NCI-H1930 (cell line): Measurements from ENCODE around the gene MYO19.
"Not testable (repeated sequence)": the region's sequence is repeated elsewhere in the genome, so short reads cannot be mapped to it uniquely, and the experiment has no call there.

Source experiments
- DNase-seq, 2 experiments: peaks; one replicate each; lab custom pipeline; 2025; lab: John Stamatoyannopoulos, UW

MYO19 gene

DNA sequence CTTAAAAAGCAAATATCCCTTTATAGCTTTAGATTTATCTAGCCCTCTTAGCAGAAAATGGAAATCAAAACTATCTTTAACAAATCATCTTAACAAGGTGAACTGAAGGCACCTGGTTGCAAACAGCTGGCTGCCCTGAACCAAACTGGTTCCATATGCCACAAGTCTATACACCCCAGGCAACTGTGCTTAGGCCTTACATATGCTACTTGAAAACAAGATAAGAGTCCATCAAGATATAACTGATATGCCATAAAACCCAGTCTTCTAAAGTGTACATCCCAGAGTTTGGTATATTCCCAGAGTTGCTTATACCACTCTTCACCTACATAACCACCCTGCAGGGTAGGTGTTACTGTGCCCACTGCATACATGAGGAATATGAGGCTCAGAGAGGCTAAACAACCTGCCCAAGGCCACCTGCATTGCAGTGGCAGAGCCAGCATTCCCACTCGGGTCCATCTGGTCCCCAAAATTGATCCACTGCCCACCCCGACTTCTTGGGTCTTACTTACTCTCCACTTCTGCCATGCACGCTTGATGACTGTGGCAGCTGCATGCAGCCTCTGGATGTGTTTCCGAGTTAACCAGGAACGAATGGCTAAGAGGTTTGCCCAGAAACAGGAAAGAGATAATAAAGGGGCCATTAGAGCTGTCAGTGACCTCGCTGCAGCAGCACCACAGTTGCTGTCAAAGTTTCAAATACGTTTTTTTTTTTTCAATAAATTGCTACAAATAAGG, 35.9 kb downstream of the MYO19 start:
- no peak for DNase-seq

DNA sequence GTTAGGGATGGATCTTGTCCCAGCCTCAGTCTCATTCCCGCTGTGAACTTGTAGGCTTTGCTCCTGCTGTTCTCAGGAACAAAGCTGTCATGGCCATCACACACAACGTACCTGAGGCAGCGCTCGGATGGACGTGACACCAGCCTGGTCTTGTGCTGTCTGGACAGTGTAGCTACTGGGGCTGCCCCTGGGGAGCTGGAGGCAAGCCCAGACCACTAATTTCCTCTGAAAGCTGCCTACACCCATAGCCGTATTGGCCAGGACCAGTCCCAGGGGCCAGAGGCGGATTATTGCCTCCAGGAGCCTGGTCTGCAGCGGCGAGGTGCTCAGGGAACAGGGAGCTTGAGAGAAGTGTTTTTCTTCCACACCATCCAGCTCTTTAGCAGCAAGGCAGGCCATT, 36.5 kb downstream of the MYO19 start:
- no peak for DNase-seq

DNA sequence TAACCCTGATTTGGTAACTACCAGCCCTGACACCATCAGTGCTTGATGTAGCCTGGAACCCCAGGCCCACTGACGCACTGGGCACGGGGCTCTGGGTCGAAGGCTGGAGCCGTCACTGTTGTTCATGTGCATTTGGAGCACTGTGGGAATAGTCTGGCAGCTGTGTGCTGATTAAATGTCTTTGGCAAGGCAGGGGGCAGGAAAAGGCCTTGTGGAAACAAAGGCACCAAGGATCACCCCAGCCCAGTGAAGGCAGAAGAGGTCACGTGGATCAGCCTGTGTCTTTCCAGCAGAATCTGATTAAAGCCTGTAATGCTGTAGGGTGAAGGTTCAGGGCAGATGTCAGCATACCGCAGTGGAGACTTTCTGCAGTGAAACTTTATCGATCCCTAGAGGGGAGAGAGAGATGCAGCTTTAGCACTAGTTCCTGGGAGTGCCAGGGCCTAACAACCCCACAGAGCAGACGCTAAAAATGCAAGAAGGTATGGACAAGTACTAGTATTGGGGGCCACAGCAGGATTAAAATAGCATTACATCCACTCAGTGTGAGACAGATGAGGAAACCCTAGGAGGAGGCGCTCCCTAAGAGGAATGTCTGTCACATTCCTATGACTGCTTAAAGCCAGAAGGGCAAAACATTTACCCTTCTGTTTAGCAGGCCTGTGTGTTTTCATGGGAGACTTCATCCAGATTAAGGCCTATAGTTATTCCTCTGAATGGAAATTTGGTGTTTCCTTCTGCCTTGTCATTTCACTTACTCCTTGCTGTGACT, 38.5 kb downstream of the MYO19 start:
- DNase-seq = no peak

GRCh38 chr17:36495076-36495578, 39.5 kb downstream of the MYO19 start:
- no peak for DNase-seq

DNA sequence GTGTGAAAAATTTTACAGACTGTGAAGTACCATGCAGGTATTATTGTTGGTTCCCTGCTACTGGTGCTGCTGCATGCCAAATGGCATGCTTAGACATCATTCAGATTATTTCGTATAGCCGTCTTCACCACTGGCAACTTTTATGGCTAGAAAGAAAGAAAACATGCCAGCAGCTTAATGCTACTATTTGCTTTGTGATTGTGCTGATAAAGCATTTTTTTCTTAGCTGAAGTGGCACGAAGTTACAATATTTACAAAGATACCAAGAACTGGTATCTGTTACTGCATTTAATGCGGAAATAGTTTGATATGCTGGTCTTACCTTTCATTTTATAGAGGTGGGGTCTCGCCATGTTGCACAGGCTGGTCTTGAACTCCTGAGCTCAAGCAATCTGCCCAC, 40.0 kb downstream of the MYO19 start:
- no peak for DNase-seq

DNA sequence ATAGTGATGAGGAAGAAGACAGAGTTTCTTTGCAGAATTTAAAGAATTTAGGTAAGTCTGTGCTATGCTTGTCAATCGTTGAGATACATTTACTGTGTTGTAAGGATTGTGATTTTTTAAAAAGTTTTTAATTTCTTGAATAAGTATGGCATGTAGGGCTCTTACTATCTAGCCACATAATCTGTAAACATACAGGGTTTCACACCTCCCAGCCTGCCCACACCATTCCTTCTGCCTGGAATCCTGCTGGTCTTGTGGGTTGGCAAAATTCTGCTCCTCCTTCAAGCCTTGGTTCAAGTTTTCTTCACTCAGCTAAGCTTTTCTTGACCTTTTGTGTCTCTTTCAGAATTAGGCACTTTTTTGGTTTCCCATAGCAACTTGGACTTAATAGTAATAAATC, 40.7 kb downstream of the MYO19 start:
- no peak for DNase-seq

DNA sequence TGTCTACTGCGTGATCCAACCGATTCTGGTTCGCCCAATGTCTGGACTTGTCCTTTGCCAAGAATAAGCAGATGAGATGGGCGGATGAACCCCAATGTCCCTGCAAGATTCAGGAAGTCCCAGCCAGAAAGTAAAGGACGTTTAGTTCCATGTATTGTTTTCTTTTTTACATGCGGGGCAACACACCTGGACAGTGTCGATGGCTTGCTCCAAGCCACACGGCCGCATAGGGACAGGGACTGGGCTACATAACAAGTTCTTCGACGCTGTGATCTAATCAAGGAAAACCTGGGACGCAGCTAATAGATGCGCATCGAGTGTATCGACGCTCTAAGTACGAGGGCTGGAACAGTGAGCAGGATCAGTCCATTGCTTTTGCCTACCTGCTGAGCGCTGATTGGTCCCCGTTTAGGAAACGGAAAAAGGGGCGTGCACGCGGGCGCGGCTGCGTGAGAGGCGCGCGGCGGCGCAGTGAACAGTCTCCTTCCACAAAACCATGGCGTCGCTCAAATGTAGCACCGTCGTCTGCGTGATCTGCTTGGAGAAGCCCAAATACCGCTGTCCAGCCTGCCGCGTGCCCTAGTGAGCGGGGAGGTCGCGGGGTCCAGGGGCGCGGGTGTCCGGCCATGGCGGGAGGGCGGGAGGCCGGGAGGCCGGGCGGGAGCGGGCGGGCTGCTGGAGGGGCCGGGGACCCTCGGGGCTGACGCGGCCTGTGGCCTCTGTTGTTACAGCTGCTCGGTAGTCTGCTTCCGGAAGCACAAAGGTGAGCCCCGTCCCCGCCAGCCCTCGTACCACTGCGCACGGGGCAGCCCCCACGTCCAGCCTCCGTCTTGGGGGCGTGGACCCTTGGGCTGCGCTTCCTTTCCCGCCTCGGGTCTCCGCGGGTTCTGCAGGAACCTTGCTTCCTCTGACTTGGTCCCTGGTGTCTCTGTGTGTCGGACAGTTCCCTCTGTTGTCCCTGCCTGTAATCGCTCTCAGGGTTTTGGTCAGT, 48.2 kb downstream of the MYO19 start, which contains the start of gene ZNHIT3:
TSS of gene ZNHIT3 (plus strand) at position 478 of the 991 bp plus-strand sequence. CDS start at position 497, 19 bp downstream.
- DNase-seq = peak; percentile 95 to 98

- DNase-seq = peak in 1 of 2 experiments; percentile 39
These were observed 48.9 kb downstream of the MYO19 start for GRCh38 chr17:36485805-36486203.

DNA sequence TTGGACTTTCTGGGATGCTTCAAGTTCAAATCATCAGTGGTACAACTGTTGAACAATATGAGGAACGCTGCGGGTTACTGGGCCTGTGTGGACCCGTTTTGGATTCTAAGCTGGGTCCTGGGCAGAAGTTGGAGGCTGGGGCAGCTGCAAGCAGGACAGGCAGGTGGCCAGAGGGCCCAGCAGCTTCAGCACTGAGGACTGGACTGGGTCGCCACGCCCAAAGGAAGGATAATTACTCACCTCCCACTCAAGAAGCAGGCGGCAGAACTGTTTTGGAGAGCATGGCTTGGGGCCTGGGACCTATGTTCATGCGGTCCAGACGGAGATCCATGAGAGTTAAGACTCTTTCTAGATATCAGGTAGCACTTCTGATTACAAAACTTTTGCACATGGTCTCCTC, 49.6 kb downstream of the MYO19 start:
- no peak for DNase-seq

DNA sequence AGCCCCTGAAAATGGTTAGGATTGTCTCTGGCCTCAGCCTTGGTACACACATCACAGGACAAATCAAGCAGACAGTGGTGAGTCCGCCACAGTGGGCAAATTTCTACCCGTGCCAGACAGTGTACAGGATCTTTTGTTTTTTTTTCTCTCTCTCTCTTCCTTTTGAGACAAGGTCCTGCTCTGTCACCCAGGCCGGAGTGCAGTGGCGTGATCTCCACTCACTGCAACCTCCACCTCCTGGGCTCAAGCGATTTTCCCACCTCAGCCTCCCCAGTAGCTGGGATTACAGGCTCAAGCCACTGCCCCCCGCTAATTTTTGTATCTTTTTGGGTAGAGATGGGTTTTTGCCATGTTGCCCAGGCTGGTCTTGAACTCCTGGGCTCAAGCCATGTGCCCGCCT, 50.6 kb downstream of the MYO19 start:
- DNase-seq = not testable (repeated sequence)

DNA sequence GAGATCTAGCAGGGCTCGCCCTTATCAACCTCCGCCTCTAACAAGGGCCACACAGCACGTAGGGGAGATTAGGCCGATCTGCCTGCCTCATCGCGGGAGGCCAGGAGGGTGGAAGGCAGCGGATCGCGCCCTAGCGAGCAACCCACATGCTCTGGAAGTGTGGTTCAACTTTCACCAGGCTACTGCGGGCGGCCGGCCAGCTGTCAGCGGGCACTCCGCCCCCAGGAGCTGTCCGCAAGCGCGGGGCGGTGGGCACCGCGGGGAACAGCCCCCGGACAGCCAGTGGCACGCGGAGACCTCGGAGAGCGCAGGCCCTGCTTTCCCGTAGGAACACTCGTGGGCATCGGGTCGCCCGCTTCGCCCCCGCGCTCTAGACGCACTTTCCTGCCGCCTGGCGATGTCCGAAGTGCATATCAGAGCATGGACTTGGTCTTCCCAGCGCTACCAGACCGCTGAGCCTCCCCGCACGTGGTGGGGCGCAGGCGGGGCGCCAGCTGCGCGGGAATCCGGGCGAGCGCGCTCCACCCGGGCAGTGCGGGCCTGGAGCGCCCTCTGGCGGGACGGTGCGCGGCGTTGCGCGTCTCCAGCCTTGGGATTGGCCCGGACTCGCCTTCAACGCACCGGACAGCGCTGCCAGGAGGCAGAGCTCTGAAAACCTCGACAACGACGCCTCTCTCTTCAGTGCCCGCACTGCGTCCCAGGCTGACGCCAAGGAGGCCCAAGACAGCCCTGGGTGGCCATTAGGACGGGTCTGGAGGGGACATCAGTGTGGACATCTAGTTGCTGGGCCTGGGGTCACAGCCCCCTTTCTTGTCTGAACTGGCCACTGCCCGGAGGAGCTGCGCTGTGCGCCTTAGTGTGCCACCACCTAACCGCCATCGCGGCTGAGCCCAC, 51.8 kb downstream of the MYO19 start:
- peak; percentile 89 to 95 for DNase-seq

GRCh38 chr17:36481829-36482228, 52.8 kb downstream of the MYO19 start:
- DNase-seq = no peak

- no peak for DNase-seq
These were observed 59.2 kb downstream of the MYO19 start for GRCh38 chr17:36475346-36475970.

- DNase-seq = no peak
These were observed 60.1 kb downstream of the MYO19 start for GRCh38 chr17:36474571-36474970.

- no peak for DNase-seq
These were observed 64.2 kb downstream of the MYO19 start for GRCh38 chr17:36470499-36470898.

- DNase-seq = no peak
These were observed 64.9 kb downstream of the MYO19 start for GRCh38 chr17:36469733-36470132.

- no peak for DNase-seq
These were observed 65.6 kb downstream of the MYO19 start for GRCh38 chr17:36468903-36469635.

GRCh38 chr17:36464765-36465088, 69.9 kb downstream of the MYO19 start:
- no peak for DNase-seq

DNA sequence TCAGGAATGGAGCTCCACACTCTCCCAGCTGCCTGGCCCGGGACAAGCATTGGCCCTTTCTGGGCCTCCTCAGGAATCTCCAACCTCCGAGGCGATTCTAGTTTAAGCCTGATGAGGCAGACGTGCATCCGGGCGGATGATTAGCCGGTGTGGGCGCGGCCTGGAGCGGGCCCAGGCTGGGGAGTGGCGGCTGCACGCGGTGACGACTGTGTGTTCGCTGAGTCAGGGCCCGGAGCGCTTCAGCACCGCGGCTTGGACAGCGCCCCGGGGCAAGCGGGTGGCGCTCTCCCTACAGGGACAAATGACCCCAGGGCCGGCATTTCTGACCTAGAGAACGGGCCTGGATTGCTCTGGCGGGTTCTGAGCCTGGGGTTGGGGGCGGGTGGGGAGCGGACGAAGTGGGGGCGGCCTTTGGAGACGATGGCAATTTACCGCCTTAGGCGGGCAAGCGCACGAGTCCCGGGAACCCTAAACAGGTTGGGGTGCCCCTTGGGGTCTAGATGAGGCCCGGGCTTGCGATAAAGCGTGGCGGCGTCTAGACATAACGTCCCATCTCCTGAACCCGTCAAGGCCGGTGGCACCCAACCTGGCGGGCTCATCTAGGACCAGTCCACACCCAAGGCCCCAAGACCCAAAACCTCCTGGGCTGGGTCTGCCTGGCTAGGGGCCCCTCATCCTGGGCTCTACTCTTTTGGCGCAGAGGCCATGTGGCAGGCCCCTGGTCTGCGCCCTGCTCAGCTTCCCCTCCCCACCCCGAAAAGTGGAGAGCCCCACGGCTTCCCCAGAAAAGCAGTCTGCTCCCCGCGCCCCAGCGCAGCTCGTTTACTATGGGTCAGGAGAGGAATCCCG, 70.5 kb downstream of the MYO19 start:
- DNase-seq = peak in 1 of 2 experiments; percentile 22
